GM12878 (cell line): ENCODE measurements around the gene ARSI. TPM values are rescaled to one million over a fixed set of nuclear protein-coding genes. Genes with fewer than 3 reads are reported as not detected.

Source experiments
- ATAC-seq: fragments of 200-7000 bp; cut with Tn5 transposase; 3 replicates; pipeline ENCODE4 v1.9.1; 2020; ENCODE audit warnings: mild to moderate bottlenecking, moderate library complexity
- BruUV-seq: library from RNA; stranded (reverse); fragments of 400-500 nt; replicated peaks from 2 replicates; lab custom pipeline; 2021; lab: Mats Ljungman, UMichigan
- CTCF ChIA-PET: fragments of 300-600 bp; sonication (Branson Sonifier 250); formaldehyde crosslinking; extraction: SDS; loops from one replicate; lab custom pipeline; 2021; ENCODE audit warnings: inconsistent platforms; lab: Yijun Ruan, JAX
- POLR2A ChIA-PET: fragments of 350-600 bp; formaldehyde crosslinking; extraction: SDS; loops from one replicate; lab custom pipeline; 2021; ENCODE audit warnings: inconsistent platforms; lab: Charles Lee
- RAD21 ChIA-PET: fragments of 300-600 bp; sonication (Branson Sonifier 250); formaldehyde crosslinking; loops from one replicate; lab custom pipeline; 2023; ENCODE audit warnings: antibody characterized with exemption; ENCODE audit not compliant: unreplicated experiment; lab: Charles Lee
- SMC1A ChIA-PET: fragments of 300-600 bp; sonication (Branson Sonifier 250); formaldehyde crosslinking; loops from one replicate; lab custom pipeline; 2023; ENCODE audit not compliant: unreplicated experiment, uncharacterized antibody; lab: Charles Lee
- DNase-seq: peaks from one replicate; pipeline ENCODE4 v3.0.0-alpha.2; 2011; ENCODE audit warnings: low read depth, low spot score
- FAIRE-seq: peaks from 3 replicates; lab custom pipeline; 2011; peaks lifted over from hg19 to GRCh38; lab: Jason Lieb, UNC
- H2AFZ ChIP-seq: 2 replicates; pipeline ENCODE4 v1.6.0; 2011; ENCODE audit warnings: low read depth, low read length, control low read depth; ENCODE audit not compliant: control insufficient read depth
- H3K27ac ChIP-seq: 2 replicates; pipeline ENCODE4 v1.5.1; 2011; ENCODE audit warnings: control low read depth; ENCODE audit not compliant: control insufficient read depth, insufficient read depth
- H3K27me3 ChIP-seq, 2 experiments: replicated peaks in 1 of 2; 2 replicates each; pipeline versions ENCODE4 v1.6.0 to v1.6.1; 2011; ENCODE audit warnings: low read length in 1 of 2; ENCODE audit not compliant: control insufficient read depth in 2 of 2, insufficient read depth in 2 of 2
- H3K36me3 ChIP-seq, 2 experiments: 2 replicates each; pipeline ENCODE4 v1.5.1; 2011; ENCODE audit warnings: low read length in 1 of 2; ENCODE audit not compliant: control insufficient read depth in 2 of 2, insufficient read depth in 2 of 2
- H3K4me1 ChIP-seq: 2 replicates; pipeline ENCODE4 v1.6.1; 2011; ENCODE audit warnings: mild to moderate bottlenecking, low read length, moderate library complexity, mixed read lengths; ENCODE audit not compliant: control insufficient read depth, insufficient read depth
- H3K4me2 ChIP-seq: 2 replicates; pipeline ENCODE4 v1.6.0; 2011; ENCODE audit warnings: control low read depth; ENCODE audit not compliant: control insufficient read depth, insufficient read depth
- H3K4me3 ChIP-seq: fragments of 200-600 bp; sonication (generic); 2 replicates; pipeline ENCODE4 v1.5.1; 2016
- H3K79me2 ChIP-seq: 2 replicates; pipeline ENCODE4 v1.6.0; 2011; ENCODE audit warnings: low read length; ENCODE audit not compliant: control insufficient read depth, insufficient read depth
- H3K9ac ChIP-seq: 2 replicates; pipeline ENCODE4 v1.8.0; 2011; ENCODE audit warnings: low read length, control low read depth, mixed read lengths; ENCODE audit not compliant: control insufficient read depth, insufficient read depth
- H3K9me3 ChIP-seq: replicated peaks from 3 replicates; pipeline ENCODE4 v1.5.1; 2011; ENCODE audit warnings: mild to moderate bottlenecking, low read length; ENCODE audit not compliant: control insufficient read depth, insufficient read depth
- H4K20me1 ChIP-seq: 2 replicates; pipeline ENCODE4 v1.6.0; 2011; ENCODE audit not compliant: control insufficient read depth, insufficient read depth
- CHD1 ChIP-seq: IDR thresholded peaks from 2 replicates; pipeline ENCODE4 v1.6.1; 2012; ENCODE audit warnings: low read depth, low read length, improper control_type of control experiment
- EZH2 ChIP-seq: IDR thresholded peaks from 2 replicates; pipeline ENCODE4 v1.6.1; 2012; ENCODE audit warnings: low read depth, mild to moderate bottlenecking, control low read depth, inconsistent platforms, low read length, borderline replicate concordance; ENCODE audit not compliant: control insufficient read depth
- HDAC6 ChIP-seq: fragments of 200-600 bp; sonication (generic); IDR thresholded peaks from one replicate; pipeline ENCODE4 v1.8.0; 2017; ENCODE audit warnings: antibody characterized with exemption; ENCODE audit not compliant: unreplicated experiment
- KDM1A ChIP-seq: fragments of 200-600 bp; sonication (generic); IDR thresholded peaks from 2 replicates; pipeline ENCODE4 v1.6.1; 2016; ENCODE audit warnings: borderline replicate concordance
- NBN ChIP-seq: fragments of 450-650 bp; IDR thresholded peaks from 2 replicates; pipeline ENCODE4 v1.6.1; 2016
- NFYA ChIP-seq: IDR thresholded peaks from 2 replicates; pipeline ENCODE4 v1.6.1; 2011; ENCODE audit warnings: low read depth, mild to moderate bottlenecking, low read length, improper control_type of control experiment, borderline replicate concordance
- NR2C2 ChIP-seq: IDR thresholded peaks from 2 replicates; pipeline ENCODE4 v1.6.1; 2011; ENCODE audit warnings: borderline replicate concordance, low read depth; ENCODE audit not compliant: control insufficient read depth, insufficient read length
- NR2F1 ChIP-seq: fragments of 450-650 bp; conservative IDR thresholded peaks from 2 replicates; pipeline ENCODE4 v1.6.1; 2017; ENCODE audit warnings: mild to moderate bottlenecking
- SREBF2 ChIP-seq: IDR thresholded peaks from 2 replicates; pipeline ENCODE4 v1.6.1; 2012; ENCODE audit warnings: mild to moderate bottlenecking, low read length
- ZNF207 ChIP-seq: fragments of 450-650 bp; IDR thresholded peaks from 2 replicates; pipeline ENCODE4 v1.6.1; 2014; ENCODE audit warnings: antibody characterized with exemption, mild to moderate bottlenecking, borderline replicate concordance
- WGBS: methylation state at CpG from one replicate; pipeline ENCODE4 v1.1.6; 2016; ENCODE audit warnings: low lambda C conversion rate; ENCODE audit not compliant: insufficient replicate concordance, insufficient coverage; ENCODE audit errors: missing lambda C conversion rate; 5-methylcytosine and 5-hydroxymethylcytosine counted together
- in situ Hi-C: fragments of 300-500 bp; cut with MboI; formaldehyde crosslinking; loops from 9 replicates; pipeline ENCODE4 v1.14.3; 2018; ENCODE audit warnings: mixed read lengths
- intact Hi-C: fragments of 100-400 bp; cut with micrococcal nuclease; formaldehyde crosslinking; loops from one replicate; pipeline ENCODE4 v1.14.2; 2022; ENCODE audit not compliant: unreplicated experiment
- polyA plus RNA-seq, 11 experiments: library from polyadenylated mRNA; depleted of rRNA in 4 of 11; unstranded in 6 of 11; stranded (reverse) in 5 of 11; fragments of >200 nt; fragmentation: Nextera tagmentation in 4 of 11; fragmentation: Illumina TruSeq in 1 of 11; extraction: Ambion mirVana in 4 of 11; extraction: Trizol in 1 of 11; gene quantifications; 1 replicate in 1 of 11; 2 replicates in 10 of 11; pipeline versions ENCODE4 v1.2.1 to v1.2.3, GENCODE V29; 2011 to 2016; ENCODE audit warnings: inconsistent platforms in 2 of 11, missing spikeins in 2 of 11, low read depth in 1 of 11
- total RNA-seq, 4 experiments: library from RNA; depleted of rRNA in 3 of 4; stranded (reverse); fragments of >200 nt in 3 of 4; fragmentation: Illumina TruSeq in 1 of 4; extraction: Trizol in 1 of 4; gene quantifications; 2 replicates each; pipeline versions ENCODE4 v1.2.1 to v1.2.3, GENCODE V29; 2013 to 2021
- TF ChIP-seq, protein P1 (sequence below): IDR thresholded peaks from 2 replicates; pipeline ENCODE4 v1.6.1; 2012; ENCODE audit warnings: mild to moderate bottlenecking, low read depth, low read length
- TF ChIP-seq, protein P2 (sequence below): fragments of 450-650 bp; formaldehyde crosslinking; IDR thresholded peaks from 2 replicates; pipeline ENCODE4 v1.4.0; 2022; ENCODE audit warnings: mild to moderate bottlenecking, moderate library complexity
- TF ChIP-seq, protein P3 (sequence below): IDR thresholded peaks from 2 replicates; pipeline ENCODE4 v1.6.1; 2012; ENCODE audit warnings: low read depth, low read length, improper control_type of control experiment
- TF ChIP-seq, protein P4 (sequence below): fragments of 450-650 bp; IDR thresholded peaks from 2 replicates; pipeline ENCODE4 v1.6.1; 2017; ENCODE audit warnings: mild to moderate bottlenecking, moderate library complexity

The ARSI gene
- total and polyA plus RNA-seq, 10 of the 15 experiments (the other 5 are each of a cell fraction or from before 2014, with no cell fraction given): not detected

DNA sequence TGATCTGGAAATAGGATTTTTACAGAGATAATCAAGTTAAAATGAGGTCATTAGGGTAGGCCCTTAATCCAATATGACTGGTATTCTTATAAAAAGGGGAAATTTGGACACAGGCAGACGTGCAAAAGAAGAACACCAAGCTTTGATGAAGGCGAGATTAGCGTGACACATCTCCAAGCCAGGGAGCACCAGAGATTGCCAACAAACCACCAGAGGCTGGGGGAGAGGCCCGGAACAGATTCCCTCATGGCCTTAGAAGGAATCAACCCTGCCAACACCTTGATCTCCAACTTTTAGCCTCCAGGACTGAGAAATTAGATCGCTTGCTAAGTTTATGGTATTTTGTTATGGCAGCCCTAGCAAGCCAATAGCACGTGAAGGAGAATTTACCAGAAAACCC lies 10.8 kb upstream of the ARSI start:
- no peak overlapping the region for H2AFZ ChIP-seq
- 34% methylated on average over 6 of the region's 6 CpGs for WGBS
- no peak overlapping the region for H3K4me2 ChIP-seq
- SMC1A ChIA-PET: no interaction called here
- H3K27ac ChIP-seq: no peak overlapping the region
- no peaks in the 10 kb centered on the region for H3K36me3 ChIP-seq
- CTCF ChIA-PET: no interaction called here
- H3K27me3 ChIP-seq: peaks cover 4 to 6% of the 10 kb centered on the region in 2 experiments; a peak in 3 of 4 replicates
- H3K4me3 ChIP-seq: no peak overlapping the region
- FAIRE-seq: no peak
- in situ Hi-C loops: no loop called here
- DNase-seq: no peak
- no peak for ATAC-seq
- no peaks in the 10 kb centered on the region for H4K20me1 ChIP-seq
- H3K4me1 ChIP-seq: no peaks in the 10 kb centered on the region
- no peaks in the 10 kb centered on the region for H3K9me3 ChIP-seq
- RAD21 ChIA-PET: no interaction called here
- intact Hi-C loops: no loop called here
- BruUV-seq: no TSS peak
- no peaks in the 10 kb centered on the region for H3K79me2 ChIP-seq
- POLR2A ChIA-PET: no interaction called here
- TF ChIP-seq CHD1 (no peak), ZNF207 (no peak), KDM1A (no peak), HDAC6 (no peak), NR2C2 (no peak), EZH2 (no peak), NR2F1 (no peak), NFYA (no peak), NBN (no peak), SREBF2 (no peak)
- TF ChIP-seq, protein P1, sequence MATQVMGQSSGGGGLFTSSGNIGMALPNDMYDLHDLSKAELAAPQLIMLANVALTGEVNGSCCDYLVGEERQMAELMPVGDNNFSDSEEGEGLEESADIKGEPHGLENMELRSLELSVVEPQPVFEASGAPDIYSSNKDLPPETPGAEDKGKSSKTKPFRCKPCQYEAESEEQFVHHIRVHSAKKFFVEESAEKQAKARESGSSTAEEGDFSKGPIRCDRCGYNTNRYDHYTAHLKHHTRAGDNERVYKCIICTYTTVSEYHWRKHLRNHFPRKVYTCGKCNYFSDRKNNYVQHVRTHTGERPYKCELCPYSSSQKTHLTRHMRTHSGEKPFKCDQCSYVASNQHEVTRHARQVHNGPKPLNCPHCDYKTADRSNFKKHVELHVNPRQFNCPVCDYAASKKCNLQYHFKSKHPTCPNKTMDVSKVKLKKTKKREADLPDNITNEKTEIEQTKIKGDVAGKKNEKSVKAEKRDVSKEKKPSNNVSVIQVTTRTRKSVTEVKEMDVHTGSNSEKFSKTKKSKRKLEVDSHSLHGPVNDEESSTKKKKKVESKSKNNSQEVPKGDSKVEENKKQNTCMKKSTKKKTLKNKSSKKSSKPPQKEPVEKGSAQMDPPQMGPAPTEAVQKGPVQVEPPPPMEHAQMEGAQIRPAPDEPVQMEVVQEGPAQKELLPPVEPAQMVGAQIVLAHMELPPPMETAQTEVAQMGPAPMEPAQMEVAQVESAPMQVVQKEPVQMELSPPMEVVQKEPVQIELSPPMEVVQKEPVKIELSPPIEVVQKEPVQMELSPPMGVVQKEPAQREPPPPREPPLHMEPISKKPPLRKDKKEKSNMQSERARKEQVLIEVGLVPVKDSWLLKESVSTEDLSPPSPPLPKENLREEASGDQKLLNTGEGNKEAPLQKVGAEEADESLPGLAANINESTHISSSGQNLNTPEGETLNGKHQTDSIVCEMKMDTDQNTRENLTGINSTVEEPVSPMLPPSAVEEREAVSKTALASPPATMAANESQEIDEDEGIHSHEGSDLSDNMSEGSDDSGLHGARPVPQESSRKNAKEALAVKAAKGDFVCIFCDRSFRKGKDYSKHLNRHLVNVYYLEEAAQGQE: no peak
- TF ChIP-seq, protein P2, sequence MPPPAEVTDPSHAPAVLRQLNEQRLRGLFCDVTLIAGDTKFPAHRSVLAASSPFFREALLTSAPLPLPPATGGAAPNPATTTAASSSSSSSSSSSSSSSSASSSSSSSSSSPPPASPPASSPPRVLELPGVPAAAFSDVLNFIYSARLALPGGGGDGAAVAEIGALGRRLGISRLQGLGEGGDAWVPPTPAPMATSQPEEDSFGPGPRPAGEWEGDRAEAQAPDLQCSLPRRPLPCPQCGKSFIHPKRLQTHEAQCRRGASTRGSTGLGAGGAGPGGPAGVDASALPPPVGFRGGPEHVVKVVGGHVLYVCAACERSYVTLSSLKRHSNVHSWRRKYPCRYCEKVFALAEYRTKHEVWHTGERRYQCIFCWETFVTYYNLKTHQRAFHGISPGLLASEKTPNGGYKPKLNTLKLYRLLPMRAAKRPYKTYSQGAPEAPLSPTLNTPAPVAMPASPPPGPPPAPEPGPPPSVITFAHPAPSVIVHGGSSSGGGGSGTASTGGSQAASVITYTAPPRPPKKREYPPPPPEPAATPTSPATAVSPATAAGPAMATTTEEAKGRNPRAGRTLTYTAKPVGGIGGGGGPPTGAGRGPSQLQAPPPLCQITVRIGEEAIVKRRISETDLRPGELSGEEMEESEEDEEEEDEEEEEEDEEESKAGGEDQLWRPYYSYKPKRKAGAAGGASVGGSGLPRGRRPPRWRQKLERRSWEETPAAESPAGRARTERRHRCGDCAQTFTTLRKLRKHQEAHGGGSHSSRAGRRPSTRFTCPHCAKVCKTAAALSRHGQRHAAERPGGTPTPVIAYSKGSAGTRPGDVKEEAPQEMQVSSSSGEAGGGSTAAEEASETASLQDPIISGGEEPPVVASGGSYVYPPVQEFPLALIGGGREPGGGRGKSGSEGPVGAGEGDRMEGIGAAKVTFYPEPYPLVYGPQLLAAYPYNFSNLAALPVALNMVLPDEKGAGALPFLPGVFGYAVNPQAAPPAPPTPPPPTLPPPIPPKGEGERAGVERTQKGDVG: no peak
- TF ChIP-seq, protein P3, sequence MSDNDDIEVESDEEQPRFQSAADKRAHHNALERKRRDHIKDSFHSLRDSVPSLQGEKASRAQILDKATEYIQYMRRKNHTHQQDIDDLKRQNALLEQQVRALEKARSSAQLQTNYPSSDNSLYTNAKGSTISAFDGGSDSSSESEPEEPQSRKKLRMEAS: no peak
- TF ChIP-seq, protein P4, sequence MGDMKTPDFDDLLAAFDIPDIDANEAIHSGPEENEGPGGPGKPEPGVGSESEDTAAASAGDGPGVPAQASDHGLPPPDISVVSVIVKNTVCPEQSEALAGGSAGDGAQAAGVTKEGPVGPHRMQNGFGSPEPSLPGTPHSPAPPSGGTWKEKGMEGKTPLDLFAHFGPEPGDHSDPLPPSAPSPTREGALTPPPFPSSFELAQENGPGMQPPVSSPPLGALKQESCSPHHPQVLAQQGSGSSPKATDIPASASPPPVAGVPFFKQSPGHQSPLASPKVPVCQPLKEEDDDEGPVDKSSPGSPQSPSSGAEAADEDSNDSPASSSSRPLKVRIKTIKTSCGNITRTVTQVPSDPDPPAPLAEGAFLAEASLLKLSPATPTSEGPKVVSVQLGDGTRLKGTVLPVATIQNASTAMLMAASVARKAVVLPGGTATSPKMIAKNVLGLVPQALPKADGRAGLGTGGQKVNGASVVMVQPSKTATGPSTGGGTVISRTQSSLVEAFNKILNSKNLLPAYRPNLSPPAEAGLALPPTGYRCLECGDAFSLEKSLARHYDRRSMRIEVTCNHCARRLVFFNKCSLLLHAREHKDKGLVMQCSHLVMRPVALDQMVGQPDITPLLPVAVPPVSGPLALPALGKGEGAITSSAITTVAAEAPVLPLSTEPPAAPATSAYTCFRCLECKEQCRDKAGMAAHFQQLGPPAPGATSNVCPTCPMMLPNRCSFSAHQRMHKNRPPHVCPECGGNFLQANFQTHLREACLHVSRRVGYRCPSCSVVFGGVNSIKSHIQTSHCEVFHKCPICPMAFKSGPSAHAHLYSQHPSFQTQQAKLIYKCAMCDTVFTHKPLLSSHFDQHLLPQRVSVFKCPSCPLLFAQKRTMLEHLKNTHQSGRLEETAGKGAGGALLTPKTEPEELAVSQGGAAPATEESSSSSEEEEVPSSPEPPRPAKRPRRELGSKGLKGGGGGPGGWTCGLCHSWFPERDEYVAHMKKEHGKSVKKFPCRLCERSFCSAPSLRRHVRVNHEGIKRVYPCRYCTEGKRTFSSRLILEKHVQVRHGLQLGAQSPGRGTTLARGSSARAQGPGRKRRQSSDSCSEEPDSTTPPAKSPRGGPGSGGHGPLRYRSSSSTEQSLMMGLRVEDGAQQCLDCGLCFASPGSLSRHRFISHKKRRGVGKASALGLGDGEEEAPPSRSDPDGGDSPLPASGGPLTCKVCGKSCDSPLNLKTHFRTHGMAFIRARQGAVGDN: no peak
- no peak overlapping the region for H3K9ac ChIP-seq
